Measurements from ENCODE around the gene ARHGEF7. TPM values are rescaled to one million over a fixed set of nuclear protein-coding genes. Genes with fewer than 3 reads are reported as not detected.

Gene ARHGEF7
- polyA plus RNA-seq, 3 donors from 2014 or later: 7.8 to 16.4 (median 7.9) TPM

DNA sequence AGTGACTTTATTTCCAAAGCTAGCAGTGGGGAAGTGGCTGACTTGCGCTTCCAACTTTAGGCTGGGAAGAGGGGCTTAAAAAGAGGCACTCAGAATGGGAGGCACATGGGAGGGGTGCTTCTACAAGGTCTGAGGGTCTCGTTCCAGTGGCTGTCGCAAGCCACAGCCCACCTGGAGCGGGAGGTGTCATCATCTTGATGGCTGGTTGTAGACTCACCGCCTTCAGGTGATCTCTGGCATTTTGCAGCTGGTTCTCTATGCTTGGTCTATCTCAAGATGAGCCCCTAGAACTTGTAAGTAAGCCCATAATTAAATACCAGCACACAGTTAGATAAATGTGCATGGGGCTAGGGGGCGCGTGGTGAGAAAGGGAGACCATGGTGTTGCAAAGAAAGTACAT lies 214.5 kb downstream of the ARHGEF7 start:
- H3K27ac Mint-ChIP-seq: no peak overlapping the region
- H3K36me3 Mint-ChIP-seq: peaks cover 0 to 26% (median 11%) of the 10 kb centered on the region in 3 donors

DNA sequence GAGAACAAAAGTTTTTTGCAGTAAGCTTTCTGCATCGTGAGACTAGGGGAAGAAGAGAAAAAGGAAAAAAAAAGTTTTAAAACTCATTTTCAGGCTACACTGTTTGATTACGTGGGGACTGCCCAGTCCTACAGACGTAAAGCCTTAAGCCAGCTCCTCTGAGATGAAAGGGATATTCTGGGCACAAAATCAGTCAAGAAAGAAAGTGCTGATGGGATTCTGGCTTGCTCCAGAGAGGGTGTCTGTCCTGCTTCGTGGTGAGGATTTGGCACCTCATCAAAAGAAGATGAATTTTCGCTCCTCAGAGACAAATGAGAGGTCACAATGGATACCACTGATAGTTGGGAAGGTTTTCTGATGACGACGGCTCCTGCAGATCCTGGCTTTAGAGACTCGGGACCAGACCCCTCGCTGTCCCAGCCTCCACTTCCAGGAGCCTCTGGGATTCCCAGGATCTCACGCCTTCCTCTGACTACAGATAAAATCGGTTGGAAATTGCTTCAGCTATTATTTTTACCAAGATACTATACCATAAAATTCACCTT lies 215.0 kb downstream of the ARHGEF7 start:
- H3K4me3 Mint-ChIP-seq: no peak overlapping the region
- no peaks in the 10 kb centered on the region for H3K4me1 Mint-ChIP-seq
- H3K36me3 Mint-ChIP-seq: peaks cover under 1 to 29% (median 11%) of the 10 kb centered on the region in 3 donors
- no peak for DNase-seq
- no peak overlapping the region for H3K27ac Mint-ChIP-seq
- peaks cover 0 to 4% (median 2%) of the 10 kb centered on the region in 3 donors for H3K27me3 Mint-ChIP-seq (ENCODE audit: low read depth in 3 of 3)
- H3K9me3 Mint-ChIP-seq: no peaks in the 10 kb centered on the region

More for the DNA sequence above, 214.5 kb downstream of the ARHGEF7 start:
- H3K9me3 Mint-ChIP-seq: no peaks in the 10 kb centered on the region
- peaks cover 0 to 4% (median 2%) of the 10 kb centered on the region in 3 donors for H3K27me3 Mint-ChIP-seq (ENCODE audit: low read depth in 3 of 3)
- H3K4me3 Mint-ChIP-seq: no peak overlapping the region
- DNase-seq: no peak
- H3K4me1 Mint-ChIP-seq: no peaks in the 10 kb centered on the region

DNA sequence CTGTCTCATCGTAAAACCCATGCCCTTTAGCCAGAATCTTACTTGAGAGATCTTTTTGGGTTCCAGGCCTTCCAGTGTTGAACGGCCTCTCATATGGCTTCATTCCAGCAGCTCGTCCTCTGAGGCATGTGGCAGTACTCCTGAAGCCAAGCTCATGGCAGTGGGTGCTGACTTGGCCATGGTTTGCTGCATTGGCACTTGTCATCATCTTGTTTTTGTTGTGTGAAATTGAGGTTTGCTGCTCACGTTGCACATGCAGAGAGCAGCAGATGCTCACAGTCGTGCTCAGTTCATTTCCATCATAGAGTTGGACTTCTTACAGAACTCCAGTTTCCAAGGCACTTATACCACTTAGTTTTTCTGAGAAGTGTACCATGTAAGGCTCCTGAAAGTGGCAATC lies 220.2 kb downstream of the ARHGEF7 start:
- peaks cover 0 to 4% (median 0%) of the 10 kb centered on the region in 3 donors for H3K27me3 Mint-ChIP-seq (ENCODE audit: low read depth in 3 of 3)
- H3K4me1 Mint-ChIP-seq: no peaks in the 10 kb centered on the region
- no peak for DNase-seq
- no peak overlapping the region for H3K4me3 Mint-ChIP-seq
- H3K36me3 Mint-ChIP-seq: peaks cover 27 to 58% (median 28%) of the 10 kb centered on the region in 3 donors
- H3K9me3 Mint-ChIP-seq: peaks cover 0 to 5% (median 0%) of the 10 kb centered on the region in 6 donors
- no peak overlapping the region for H3K27ac Mint-ChIP-seq

DNA sequence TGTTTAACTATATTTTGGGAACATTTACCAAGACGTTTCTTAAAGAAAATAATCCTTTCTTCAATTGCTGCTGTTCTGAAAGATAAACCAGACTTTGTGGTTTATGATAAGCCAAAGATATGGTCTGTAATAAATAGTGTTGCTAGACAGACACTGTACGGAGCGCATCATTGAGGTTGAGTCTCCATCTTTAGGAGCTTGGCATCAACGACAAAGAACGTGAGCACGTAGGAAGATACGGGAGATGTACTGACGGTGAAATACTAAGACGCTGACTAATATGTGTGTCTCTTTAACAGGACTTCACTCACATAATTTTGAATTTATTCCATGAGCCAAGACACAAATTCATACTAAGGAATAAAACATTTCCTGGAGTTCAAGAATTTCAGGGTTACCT lies 221.6 kb downstream of the ARHGEF7 start:
- Mint-ChIP-seq H3K9me3 (peaks cover 0 to 5% (median 0%) of the 10 kb centered on the region in 6 donors), H3K4me3 (no peak overlapping the region), H3K36me3 (peaks cover 24 to 57% (median 28%) of the 10 kb centered on the region in 3 donors), H3K27ac (no peak overlapping the region), H3K4me1 (no peaks in the 10 kb centered on the region), H3K27me3 (ENCODE audit: low read depth in 3 of 3) (no peaks in the 10 kb centered on the region)
- no peak for DNase-seq

DNA sequence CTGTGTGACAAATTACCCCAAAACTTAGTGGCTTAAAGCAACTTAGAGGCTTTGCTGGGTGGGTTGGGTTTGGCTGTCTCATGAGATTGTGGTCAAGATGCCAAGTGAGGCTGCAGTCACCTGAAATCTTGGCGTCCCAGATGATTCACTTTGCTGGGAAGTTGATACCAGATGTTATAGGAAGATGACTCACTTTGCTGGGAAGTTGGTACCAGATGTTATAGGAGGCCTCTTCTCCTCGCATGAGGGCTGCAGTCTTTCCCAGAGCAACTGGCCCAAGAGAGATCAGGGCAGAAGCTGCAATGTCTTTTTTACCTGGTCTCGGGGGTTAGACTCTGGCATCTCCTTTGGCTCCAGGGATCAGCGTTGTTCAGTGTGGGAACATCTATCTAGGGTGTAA lies 222.1 kb downstream of the ARHGEF7 start:
- H3K4me1 Mint-ChIP-seq: peaks cover under 1 to 1% of the 10 kb centered on the region in 2 donors
- peaks cover 24 to 53% (median 28%) of the 10 kb centered on the region in 3 donors for H3K36me3 Mint-ChIP-seq
- H3K27me3 Mint-ChIP-seq (ENCODE audit: low read depth in 3 of 3): no peaks in the 10 kb centered on the region
- H3K9me3 Mint-ChIP-seq: peaks cover 0 to 5% (median 0%) of the 10 kb centered on the region in 6 donors
- no peak for DNase-seq
- no peak overlapping the region for H3K27ac Mint-ChIP-seq
- H3K4me3 Mint-ChIP-seq: no peak overlapping the region

DNA sequence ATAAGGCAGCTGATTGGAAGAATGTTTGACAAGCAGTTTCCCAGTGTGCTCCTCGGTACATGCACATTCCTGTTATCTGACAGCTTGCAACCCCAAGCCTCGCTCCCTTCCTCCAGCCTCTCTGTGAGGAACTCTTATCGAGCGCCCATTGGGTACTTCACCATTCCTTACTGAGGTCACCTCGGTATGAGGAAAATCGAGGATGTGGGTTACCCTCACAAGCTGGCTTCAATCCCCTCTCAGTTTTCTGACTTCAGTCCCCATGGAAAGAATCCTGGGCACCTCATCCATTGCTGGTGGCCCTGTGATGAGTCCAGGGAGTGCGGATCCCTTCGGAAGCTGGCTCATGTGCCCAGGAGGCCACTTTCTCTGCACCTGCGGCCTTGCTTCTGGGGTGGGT lies 222.6 kb downstream of the ARHGEF7 start:
- DNase-seq: no peak
- peaks cover 2 to 7% of the 10 kb centered on the region in 2 donors for H3K4me1 Mint-ChIP-seq
- H3K27me3 Mint-ChIP-seq (ENCODE audit: low read depth in 3 of 3): no peaks in the 10 kb centered on the region
- peaks cover 0 to 5% (median 0%) of the 10 kb centered on the region in 6 donors for H3K9me3 Mint-ChIP-seq
- H3K27ac Mint-ChIP-seq: no peak overlapping the region
- no peak overlapping the region for H3K4me3 Mint-ChIP-seq
- peaks cover 22 to 51% (median 28%) of the 10 kb centered on the region in 3 donors for H3K36me3 Mint-ChIP-seq

DNA sequence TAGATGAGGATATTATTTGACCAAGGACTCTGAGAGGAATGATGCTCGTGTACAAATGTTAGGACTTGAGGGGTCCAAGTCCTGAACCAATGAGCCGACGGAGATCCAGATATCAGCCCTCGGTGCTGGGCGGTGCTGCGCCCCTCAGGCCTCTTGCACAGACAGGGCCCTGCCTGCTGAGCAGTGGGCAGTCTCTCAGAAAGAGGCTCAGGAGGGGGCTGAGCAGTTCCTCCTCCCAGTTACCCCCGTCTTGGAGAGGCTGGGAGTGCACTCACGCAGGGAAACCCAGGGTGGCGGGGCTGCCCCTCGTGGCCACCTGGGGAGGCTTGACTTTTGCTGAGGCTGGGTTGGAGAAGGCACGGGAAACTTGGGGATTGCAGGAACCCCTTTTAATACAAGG lies 223.7 kb downstream of the ARHGEF7 start:
- Mint-ChIP-seq H3K36me3 (peaks cover 18 to 43% (median 28%) of the 10 kb centered on the region in 3 donors), H3K27me3 (ENCODE audit: low read depth in 3 of 3) (no peaks in the 10 kb centered on the region), H3K27ac (no peak overlapping the region), H3K9me3 (peaks cover 0 to 5% (median 0%) of the 10 kb centered on the region in 6 donors), H3K4me1 (peaks cover 8 to 18% of the 10 kb centered on the region in 2 donors), H3K4me3 (no peak overlapping the region)
- no peak for DNase-seq

DNA sequence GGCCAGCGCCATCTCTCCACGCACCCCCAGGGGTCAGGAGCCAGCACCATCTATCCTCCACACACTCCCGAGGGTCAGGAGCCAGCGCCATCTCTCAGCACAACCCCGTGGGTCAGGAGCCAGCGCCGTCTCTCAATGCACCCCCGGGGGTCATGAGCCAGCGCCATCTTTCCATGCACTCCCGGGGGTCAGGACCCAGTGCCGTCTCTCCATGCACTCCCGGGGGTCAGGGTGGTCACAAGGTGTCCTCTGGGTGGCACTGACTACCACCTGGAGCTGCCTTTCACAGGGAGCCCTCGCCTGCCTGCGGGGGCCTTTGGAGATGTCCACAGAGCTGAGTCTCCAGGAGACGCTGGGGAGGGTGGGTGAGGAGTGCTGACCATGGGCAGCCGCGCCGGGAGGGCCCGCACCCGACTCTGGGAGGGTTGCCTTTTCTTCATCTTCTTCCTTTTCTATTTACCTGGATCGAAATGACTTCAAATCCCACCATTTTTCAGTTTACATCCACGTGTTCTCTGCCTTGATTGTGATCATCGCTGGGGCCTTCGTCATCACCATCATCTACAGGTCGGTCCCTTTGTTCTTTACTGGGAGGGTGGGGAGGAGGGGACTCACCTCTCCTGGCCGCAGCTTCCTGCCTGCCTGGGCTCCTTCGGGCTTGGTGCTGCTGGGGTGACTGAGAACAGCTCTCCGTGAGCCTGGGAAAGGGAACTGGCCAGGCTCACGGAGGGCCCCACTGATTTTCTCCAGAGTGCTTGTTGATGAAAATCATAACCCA lies 224.4 kb downstream of the ARHGEF7 start:
- peaks cover 8 to 19% of the 10 kb centered on the region in 2 donors for H3K4me1 Mint-ChIP-seq
- peaks cover 0 to 5% (median 0%) of the 10 kb centered on the region in 6 donors for H3K9me3 Mint-ChIP-seq
- peaks cover 0 to 2% (median 0%) of the 10 kb centered on the region in 3 donors for H3K27me3 Mint-ChIP-seq (ENCODE audit: low read depth in 3 of 3)
- DNase-seq: no peak
- peaks cover 20 to 40% (median 28%) of the 10 kb centered on the region in 3 donors for H3K36me3 Mint-ChIP-seq
- H3K4me3 Mint-ChIP-seq: no peak overlapping the region
- H3K27ac Mint-ChIP-seq: no peak overlapping the region

DNA sequence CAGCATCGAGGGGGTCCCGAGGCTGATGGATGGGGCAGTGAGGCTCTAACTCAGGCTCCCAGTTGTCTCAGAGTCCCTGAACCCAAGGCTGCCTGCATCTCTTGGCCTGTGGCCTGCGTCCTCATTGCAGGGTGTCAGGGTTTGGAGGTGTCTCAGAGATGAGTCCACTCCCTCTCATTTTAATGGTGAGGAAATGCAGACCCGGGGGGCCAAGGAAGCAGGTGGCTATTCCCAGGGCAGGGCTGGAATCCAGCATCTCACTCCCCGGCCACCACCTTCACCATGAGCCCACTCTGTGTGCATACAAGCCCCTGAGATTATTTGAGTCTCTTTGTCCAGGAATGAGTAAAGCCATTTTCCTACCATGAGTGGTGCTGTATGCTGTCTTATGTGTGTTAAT lies 226.8 kb downstream of the ARHGEF7 start:
- Mint-ChIP-seq H3K27ac (no peak overlapping the region), H3K27me3 (ENCODE audit: low read depth in 3 of 3) (peaks cover 0 to 2% (median 0%) of the 10 kb centered on the region in 3 donors), H3K4me3 (no peak overlapping the region), H3K36me3 (peaks cover 13 to 27% (median 16%) of the 10 kb centered on the region in 3 donors), H3K9me3 (peaks cover 0 to 5% (median 0%) of the 10 kb centered on the region in 6 donors), H3K4me1 (peaks cover 8 to 19% of the 10 kb centered on the region in 2 donors)
- DNase-seq: no peak

DNA sequence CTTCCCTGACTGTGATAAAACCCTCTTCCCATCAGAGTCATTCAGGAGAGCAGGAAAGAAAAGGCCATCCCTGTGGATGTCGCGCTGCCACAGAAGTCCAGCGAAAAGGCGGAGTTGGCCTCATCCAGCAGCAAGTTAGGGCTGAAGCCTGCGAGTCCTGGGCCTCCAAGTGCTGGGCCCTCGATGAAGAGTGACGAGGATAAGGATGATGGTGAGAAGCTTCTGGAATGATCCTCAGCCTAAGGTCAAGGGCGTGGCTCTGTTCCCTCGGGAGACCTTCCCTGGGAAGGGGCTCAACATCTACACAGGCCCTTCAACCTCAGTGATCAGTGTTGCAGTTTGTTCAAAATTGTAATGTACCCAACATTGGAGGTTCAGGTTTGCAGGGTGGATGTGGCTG lies 227.6 kb downstream of the ARHGEF7 start:
- H3K36me3 Mint-ChIP-seq: peaks cover 9 to 28% (median 9%) of the 10 kb centered on the region in 3 donors
- peaks cover 0 to 4% (median 0%) of the 10 kb centered on the region in 3 donors for H3K27me3 Mint-ChIP-seq (ENCODE audit: low read depth in 3 of 3)
- peaks cover 0 to 5% (median 0%) of the 10 kb centered on the region in 6 donors for H3K9me3 Mint-ChIP-seq
- DNase-seq: no peak
- H3K4me1 Mint-ChIP-seq: peaks cover 8 to 19% of the 10 kb centered on the region in 2 donors
- H3K27ac Mint-ChIP-seq: peak overlapping the region in 1 of 6 donors; percentile 28
- no peak overlapping the region for H3K4me3 Mint-ChIP-seq

DNA sequence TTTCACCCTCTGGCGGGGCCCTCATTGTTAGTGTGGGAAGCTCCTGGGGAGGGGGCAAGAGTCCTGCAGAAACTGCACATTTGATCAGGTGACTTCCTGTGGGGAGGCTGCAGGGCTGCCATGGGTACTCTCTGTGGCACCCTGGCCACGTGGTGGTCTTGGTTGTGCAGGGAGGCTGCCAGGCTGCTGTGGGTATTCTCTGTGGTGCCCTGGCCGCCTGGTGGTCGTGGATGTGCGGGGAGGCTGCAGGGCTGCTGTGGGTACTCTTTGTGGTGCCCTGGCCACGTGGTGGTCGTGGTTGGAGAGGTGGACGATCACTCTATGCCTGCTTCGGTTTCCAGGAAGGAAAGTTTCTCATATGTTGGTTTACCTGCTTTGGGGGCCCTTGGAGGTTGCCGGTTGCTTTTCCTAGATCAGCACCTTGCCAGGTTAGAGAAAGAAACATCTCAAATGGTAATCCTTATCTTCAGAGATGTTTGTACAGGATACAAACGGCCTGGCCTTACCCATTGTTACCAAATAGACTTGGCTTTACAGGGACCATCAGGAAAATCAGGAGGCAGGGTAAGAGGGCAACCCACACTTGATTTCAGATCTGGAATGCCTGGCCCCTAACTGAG lies 228.2 kb downstream of the ARHGEF7 start:
- no peak overlapping the region for H3K27ac Mint-ChIP-seq
- peaks cover 8 to 19% of the 10 kb centered on the region in 2 donors for H3K4me1 Mint-ChIP-seq
- DNase-seq: peak in 1 of 3 donors; percentile 14
- H3K27me3 Mint-ChIP-seq (ENCODE audit: low read depth in 3 of 3): peaks cover 0 to 4% (median 0%) of the 10 kb centered on the region in 3 donors
- peaks cover 0 to 5% (median 0%) of the 10 kb centered on the region in 6 donors for H3K9me3 Mint-ChIP-seq
- no peak overlapping the region for H3K4me3 Mint-ChIP-seq
- peaks cover 5 to 23% (median 9%) of the 10 kb centered on the region in 3 donors for H3K36me3 Mint-ChIP-seq

DNA sequence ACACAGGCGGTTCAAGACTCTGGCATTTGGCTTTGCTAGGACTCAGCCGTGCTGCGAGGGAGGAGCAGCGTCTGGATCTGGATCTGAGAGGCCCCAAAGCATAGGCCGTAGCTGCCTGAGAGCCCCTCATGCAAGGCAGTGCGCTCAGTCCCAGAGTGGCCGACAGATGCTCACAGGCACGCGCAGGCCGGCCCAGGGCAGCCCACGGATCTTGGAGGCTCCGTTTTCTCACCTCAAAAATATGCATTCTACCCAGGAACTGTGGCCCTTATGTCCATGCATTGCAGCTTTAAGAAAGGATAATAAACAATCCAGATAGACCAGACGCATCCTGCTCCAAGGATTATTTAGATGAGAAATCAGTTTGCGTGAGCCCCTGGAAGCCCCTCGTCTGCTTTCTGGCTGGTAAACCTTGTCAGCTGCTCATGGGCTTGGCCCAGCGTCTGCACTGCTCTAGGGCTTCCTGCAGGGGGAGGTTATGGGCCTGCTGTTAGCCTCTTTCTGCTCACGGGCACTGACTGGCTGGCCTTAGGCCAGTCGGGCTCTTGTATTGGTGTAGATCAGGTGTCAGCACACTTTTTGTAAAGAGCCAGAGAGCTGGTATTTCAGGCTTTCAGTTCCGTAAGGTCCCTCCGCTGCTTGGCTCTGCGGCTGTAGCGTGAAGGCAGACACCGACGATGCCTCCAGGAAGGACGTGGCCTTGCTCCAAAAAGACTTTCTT lies 229.5 kb downstream of the ARHGEF7 start:
- Mint-ChIP-seq H3K27me3 (ENCODE audit: low read depth in 3 of 3) (peaks cover 0 to 6% (median 0%) of the 10 kb centered on the region in 3 donors), H3K9me3 (peaks cover 0 to 2% (median 0%) of the 10 kb centered on the region in 6 donors), H3K4me1 (peaks cover 8 to 19% of the 10 kb centered on the region in 2 donors), H3K4me3 (no peak overlapping the region), H3K36me3 (peaks cover 0 to 18% (median 4%) of the 10 kb centered on the region in 3 donors), H3K27ac (no peak overlapping the region)
- no peak for DNase-seq

DNA sequence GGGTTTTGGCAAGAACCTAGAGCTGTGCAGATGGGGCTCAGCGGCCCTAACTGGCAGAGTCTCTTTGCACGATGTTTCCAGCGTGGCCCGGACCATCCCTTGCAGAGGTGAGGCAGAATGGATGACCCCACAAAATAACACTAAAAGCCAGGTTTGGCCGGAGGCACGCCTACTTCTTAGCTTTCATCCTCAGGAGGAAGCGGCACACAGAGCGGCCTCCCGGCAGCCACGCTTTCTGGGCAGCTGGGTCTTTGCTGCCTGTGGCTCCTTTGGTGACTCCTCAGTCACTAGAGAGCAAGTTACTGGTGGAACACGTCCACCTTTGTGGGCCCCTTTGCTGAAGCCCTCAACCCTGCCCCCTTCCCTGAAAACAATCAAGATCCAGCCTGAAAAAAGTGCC lies 230.6 kb downstream of the ARHGEF7 start:
- H3K27me3 Mint-ChIP-seq (ENCODE audit: low read depth in 3 of 3): peaks cover 0 to 6% (median 0%) of the 10 kb centered on the region in 3 donors
- H3K27ac Mint-ChIP-seq: no peak overlapping the region
- H3K4me3 Mint-ChIP-seq: no peak overlapping the region
- DNase-seq: no peak
- H3K36me3 Mint-ChIP-seq: peaks cover 0 to 18% (median 4%) of the 10 kb centered on the region in 3 donors
- peaks cover 0 to 2% (median 0%) of the 10 kb centered on the region in 6 donors for H3K9me3 Mint-ChIP-seq
- H3K4me1 Mint-ChIP-seq: peaks cover 8 to 19% of the 10 kb centered on the region in 2 donors
